ENCODE data around the gene TAS2R20.

DNA sequence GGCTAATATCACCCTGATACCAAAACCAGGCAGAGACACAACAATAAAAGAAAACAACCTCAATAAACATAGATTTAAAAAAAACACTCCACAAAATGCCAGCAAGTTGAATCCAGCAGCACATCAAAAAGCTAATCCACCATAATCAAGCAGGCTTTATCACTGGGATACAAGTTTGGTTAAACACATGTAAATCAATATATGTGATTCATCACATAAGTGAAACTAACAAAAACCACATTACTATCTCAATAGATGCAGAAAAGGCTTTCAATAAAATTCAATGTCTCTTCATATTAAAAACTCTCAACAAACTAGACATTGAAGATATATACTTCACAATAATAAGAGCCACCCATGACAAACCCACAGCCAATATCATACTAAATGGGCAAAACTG is 42.0 kb downstream of the TAS2R20 start:
- TF ChIP-seq, protein P1, sequence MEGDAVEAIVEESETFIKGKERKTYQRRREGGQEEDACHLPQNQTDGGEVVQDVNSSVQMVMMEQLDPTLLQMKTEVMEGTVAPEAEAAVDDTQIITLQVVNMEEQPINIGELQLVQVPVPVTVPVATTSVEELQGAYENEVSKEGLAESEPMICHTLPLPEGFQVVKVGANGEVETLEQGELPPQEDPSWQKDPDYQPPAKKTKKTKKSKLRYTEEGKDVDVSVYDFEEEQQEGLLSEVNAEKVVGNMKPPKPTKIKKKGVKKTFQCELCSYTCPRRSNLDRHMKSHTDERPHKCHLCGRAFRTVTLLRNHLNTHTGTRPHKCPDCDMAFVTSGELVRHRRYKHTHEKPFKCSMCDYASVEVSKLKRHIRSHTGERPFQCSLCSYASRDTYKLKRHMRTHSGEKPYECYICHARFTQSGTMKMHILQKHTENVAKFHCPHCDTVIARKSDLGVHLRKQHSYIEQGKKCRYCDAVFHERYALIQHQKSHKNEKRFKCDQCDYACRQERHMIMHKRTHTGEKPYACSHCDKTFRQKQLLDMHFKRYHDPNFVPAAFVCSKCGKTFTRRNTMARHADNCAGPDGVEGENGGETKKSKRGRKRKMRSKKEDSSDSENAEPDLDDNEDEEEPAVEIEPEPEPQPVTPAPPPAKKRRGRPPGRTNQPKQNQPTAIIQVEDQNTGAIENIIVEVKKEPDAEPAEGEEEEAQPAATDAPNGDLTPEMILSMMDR (conservative IDR thresholded peaks at IDR 0.05; ENCODE audit: low read depth, low read length): no peak
- no peak for TF ChIP-seq EZH2 (IDR thresholded peaks at IDR 0.05; ENCODE audit: borderline replicate concordance, low read depth, low read length, poor library complexity, severe bottlenecking)
